RWPE2 (cell line): ENCODE data around the gene MYOG.
A peak's percentile ranks its signal among the peaks of the same experiment; 100 is the strongest.

Source experiments
- ATAC-seq: fragments of 200-7000 bp; cut with Tn5 transposase; 3 replicates; pipeline ENCODE4 v1.9.1; 2021; ENCODE audit warnings: low read depth
- DNase-seq: peaks from one replicate; pipeline ENCODE4 v3.0.0-alpha.2; 2020; ENCODE audit warnings: low spot score
- H3K27ac ChIP-seq: fragments of 450-650 bp; 2 replicates; pipeline ENCODE4 v1.5.1; 2017; ENCODE audit warnings: mild to moderate bottlenecking; ENCODE audit not compliant: poor library complexity, severe bottlenecking
- H3K27me3 ChIP-seq: fragments of 250-450 bp; sonication (Bioruptor Pico); 2 replicates; pipeline ENCODE4 v1.5.1; 2021; ENCODE audit warnings: mild to moderate bottlenecking, moderate library complexity; ENCODE audit not compliant: insufficient read depth, poor library complexity, severe bottlenecking
- H3K36me3 ChIP-seq: fragments of 250-450 bp; sonication (Bioruptor Pico); 2 replicates; pipeline ENCODE4 v1.5.1; 2020; ENCODE audit warnings: low read depth, mild to moderate bottlenecking, moderate library complexity
- H3K4me1 ChIP-seq: fragments of 250-450 bp; sonication (Bioruptor Pico); 2 replicates; pipeline ENCODE4 v1.5.1; 2021; ENCODE audit warnings: mild to moderate bottlenecking, moderate library complexity; ENCODE audit not compliant: insufficient read depth, poor library complexity, severe bottlenecking
- H3K4me3 ChIP-seq: fragments of 250-450 bp; sonication (Bioruptor Pico); 2 replicates; pipeline ENCODE4 v1.5.1; 2021; ENCODE audit warnings: mild to moderate bottlenecking, moderate library complexity; ENCODE audit not compliant: severe bottlenecking
- H3K9me3 ChIP-seq: fragments of 250-450 bp; sonication (Bioruptor Pico); 2 replicates; pipeline ENCODE4 v1.5.1; 2021; ENCODE audit warnings: mild to moderate bottlenecking, moderate library complexity; ENCODE audit not compliant: severe bottlenecking
- TF ChIP-seq, protein P1 (sequence below): fragments of 450-650 bp; IDR thresholded peaks from one replicate; pipeline ENCODE4 v1.5.1; 2017; ENCODE audit warnings: mild to moderate bottlenecking, moderate library complexity; ENCODE audit not compliant: poor library complexity, severe bottlenecking

The MYOG gene

DNA sequence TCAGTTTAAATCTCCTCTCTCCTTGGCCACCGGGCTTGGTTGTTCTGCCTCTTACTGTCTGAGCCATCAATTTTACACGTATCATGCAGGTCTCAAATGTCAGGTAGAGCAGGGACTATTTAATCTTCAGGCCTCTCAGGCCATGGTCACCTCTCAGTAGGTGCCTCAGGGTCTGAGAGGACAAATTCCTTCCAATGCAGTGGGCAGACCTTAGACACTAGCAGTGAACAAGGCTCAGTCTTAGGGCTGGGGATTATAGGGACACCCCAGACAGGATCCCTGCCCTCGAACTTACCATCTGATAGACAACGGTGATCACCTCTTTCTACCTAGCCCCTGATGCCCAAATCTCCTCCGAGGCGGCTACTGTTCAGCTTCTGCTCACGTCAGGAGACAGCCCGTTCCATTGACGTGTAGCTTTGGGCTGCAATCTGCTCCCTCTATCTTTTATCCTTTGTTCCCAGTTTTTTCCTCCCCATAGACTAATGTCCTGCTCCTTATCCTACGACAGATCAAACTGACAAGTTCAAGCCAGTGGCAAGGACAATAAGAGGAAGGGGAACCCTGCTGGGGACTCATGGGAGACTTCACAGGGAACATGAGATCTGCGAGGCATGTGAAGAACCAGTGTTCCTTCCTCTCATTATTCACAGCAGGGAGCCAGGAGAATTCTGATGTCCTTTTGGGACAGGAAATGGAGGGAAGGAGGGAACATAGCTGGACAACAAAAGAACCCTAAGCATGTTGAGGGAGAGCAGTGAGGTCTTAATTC, 1.4 kb upstream of the MYOG start:
- Histone ChIP-seq H3K27ac (no peak overlapping the region), H3K4me3 (no peak overlapping the region), H3K27me3 (no peaks in the 10 kb centered on the region), H3K36me3 (no peaks in the 10 kb centered on the region), H3K9me3 (no peaks in the 10 kb centered on the region), H3K4me1 (no peaks in the 10 kb centered on the region)
- no peak for ATAC-seq
- TF ChIP-seq, protein P1, sequence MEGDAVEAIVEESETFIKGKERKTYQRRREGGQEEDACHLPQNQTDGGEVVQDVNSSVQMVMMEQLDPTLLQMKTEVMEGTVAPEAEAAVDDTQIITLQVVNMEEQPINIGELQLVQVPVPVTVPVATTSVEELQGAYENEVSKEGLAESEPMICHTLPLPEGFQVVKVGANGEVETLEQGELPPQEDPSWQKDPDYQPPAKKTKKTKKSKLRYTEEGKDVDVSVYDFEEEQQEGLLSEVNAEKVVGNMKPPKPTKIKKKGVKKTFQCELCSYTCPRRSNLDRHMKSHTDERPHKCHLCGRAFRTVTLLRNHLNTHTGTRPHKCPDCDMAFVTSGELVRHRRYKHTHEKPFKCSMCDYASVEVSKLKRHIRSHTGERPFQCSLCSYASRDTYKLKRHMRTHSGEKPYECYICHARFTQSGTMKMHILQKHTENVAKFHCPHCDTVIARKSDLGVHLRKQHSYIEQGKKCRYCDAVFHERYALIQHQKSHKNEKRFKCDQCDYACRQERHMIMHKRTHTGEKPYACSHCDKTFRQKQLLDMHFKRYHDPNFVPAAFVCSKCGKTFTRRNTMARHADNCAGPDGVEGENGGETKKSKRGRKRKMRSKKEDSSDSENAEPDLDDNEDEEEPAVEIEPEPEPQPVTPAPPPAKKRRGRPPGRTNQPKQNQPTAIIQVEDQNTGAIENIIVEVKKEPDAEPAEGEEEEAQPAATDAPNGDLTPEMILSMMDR, result no peak
- DNase-seq, result no peak

DNA sequence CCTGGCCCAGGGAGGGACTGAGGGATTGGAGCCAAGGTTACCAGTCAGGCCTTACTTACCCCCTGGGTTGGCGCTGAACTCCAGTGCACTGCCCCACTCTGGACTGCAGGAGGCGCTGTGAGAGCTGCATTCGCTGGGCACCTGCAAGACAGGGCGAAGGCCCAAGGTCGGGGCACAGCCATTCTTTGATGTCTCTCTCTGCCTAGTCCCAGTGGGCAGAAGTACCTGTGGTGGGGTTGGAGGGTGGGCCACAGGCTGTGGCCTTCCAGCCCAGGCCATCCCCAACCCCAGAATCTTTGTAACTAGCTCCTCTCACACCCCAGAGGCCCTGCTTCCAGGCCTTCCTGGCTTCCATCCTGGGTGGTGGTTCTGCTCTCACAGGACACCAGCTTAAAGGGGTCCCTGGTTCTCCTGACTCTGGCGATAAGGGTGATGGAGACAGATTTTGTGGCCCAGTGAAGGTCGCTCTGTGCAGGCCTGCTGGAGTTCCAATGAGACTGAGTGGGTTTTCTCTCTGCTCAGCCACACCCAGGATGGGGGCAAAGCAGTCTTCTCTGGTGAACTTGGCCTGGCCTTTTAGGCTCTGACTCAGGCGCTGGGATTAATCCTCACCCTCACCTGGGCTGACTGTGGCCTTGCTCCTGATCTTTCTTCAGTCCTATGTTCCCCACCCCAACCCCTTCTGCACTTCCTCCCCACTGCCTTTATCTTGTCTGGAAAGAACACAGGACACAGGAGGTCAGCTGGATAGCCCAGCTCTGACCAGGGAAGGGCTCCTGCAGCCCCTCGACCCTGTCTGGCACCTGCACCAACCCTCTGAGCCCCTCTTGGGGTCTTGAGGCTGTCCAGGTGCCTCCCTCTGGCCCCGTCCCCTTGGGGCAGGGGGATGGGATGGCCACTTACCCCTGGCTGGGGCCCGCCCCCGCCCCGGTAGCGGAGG, 954 bp downstream of the MYOG start:
- ATAC-seq, result peak; percentile 23; the same call in 1 of the 3 replicates
- Histone ChIP-seq H3K27me3 (no peaks in the 10 kb centered on the region), H3K27ac (no peak overlapping the region), H3K9me3 (no peaks in the 10 kb centered on the region), H3K4me1 (no peaks in the 10 kb centered on the region), H3K4me3 (no peak overlapping the region), H3K36me3 (no peaks in the 10 kb centered on the region)
- DNase-seq, result no peak
- TF ChIP-seq, protein P1, result no peak

DNA sequence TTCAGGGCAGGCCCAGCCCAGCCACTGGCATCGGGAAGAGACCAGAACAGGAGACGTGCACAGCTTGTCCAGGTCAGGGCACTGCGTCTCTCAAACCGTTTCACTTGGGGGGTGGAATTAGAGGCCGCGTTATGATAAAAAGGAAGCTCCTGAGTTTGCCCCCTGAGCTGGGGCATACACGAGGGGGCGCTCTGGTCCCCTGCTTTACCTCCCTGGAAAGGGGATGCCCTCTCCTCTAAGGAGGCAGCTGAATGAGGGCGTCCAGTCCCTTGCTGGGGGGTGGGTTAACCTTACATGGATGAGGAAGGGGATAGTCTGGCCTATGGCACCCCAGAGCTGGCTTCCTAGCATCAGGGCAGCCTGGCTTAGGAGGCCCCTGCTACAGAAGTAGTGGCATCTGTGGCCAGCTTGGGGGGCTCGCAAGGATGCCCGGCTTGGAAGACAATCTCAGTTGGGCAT, 2.3 kb downstream of the MYOG start:
- Histone ChIP-seq H3K9me3 (no peaks in the 10 kb centered on the region), H3K27ac (no peak overlapping the region), H3K36me3 (no peaks in the 10 kb centered on the region), H3K4me1 (no peaks in the 10 kb centered on the region), H3K4me3 (no peak overlapping the region), H3K27me3 (no peaks in the 10 kb centered on the region)
- TF ChIP-seq, protein P1, result no peak
- no peak for DNase-seq
- ATAC-seq, result no peak

DNA sequence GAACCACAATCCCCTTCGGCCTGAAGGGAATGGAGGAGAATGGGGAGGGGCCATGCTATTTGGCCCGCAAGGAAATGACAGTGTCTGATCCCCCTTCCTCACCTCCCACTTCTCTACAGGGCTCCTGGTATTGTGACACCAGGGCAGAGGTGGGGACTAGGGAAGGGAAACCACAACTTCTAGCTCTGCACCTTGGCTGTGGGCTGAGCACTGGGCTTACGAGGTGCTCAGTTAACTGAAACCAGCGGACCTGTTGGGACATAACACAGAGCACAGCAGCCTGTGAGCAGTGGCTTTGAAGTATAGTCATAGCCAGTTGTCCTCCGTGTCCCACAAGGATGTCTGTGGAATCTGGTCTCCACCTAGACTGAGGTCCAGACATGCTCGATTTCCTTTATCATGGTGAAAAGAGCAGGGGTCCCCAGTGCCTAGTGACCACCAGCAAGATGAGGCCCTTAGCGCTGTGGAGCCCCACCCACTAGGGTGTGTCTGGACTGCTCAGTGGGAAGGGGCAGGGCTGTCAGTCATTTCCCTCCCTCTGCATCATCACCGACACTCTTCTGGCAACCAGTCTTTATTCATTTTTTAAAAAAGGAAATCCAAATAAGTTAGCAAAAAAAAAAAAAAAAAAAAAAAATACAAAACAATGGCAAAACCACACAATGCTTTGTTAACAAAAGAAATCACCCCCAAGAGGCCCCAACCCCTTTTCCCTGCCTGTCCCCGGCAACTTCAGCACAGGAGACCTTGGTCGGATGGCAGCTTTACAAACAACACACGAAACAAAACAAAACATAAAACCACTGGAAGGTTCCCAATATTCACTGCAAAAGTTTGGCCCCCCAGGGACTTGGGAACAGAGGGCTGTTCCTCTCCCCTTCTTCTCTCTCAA, 3.0 kb downstream of the MYOG start:
- ATAC-seq (no peak), DNase-seq (no peak)
- Histone ChIP-seq H3K4me3 (no peak overlapping the region), H3K4me1 (no peaks in the 10 kb centered on the region), H3K36me3 (no peaks in the 10 kb centered on the region), H3K27me3 (no peaks in the 10 kb centered on the region), H3K9me3 (no peaks in the 10 kb centered on the region), H3K27ac (no peak overlapping the region)
- TF ChIP-seq, protein P1, result no peak
